ENCODE measurements around the gene SMG1. TPM values are rescaled to one million over a fixed set of nuclear protein-coding genes. Genes with fewer than 3 reads are reported as not detected.

The SMG1 gene
- total and polyA plus RNA-seq, 2 of the 13 experiments (the other 11 are each of a cell fraction or from before 2014, with no cell fraction given) = 48.7 to 53.7 TPM

GRCh38 chr16:18789850-18790706, 136.1 kb downstream of the SMG1 start, which contains the start of gene RPS15A (continued):
- TF ChIP-seq ZNF562 (CRISPR knock-in tag; IDR thresholded peaks at IDR 0.05; ENCODE audit: borderline replicate concordance) = no peak
- TF ChIP-seq, protein P1, sequence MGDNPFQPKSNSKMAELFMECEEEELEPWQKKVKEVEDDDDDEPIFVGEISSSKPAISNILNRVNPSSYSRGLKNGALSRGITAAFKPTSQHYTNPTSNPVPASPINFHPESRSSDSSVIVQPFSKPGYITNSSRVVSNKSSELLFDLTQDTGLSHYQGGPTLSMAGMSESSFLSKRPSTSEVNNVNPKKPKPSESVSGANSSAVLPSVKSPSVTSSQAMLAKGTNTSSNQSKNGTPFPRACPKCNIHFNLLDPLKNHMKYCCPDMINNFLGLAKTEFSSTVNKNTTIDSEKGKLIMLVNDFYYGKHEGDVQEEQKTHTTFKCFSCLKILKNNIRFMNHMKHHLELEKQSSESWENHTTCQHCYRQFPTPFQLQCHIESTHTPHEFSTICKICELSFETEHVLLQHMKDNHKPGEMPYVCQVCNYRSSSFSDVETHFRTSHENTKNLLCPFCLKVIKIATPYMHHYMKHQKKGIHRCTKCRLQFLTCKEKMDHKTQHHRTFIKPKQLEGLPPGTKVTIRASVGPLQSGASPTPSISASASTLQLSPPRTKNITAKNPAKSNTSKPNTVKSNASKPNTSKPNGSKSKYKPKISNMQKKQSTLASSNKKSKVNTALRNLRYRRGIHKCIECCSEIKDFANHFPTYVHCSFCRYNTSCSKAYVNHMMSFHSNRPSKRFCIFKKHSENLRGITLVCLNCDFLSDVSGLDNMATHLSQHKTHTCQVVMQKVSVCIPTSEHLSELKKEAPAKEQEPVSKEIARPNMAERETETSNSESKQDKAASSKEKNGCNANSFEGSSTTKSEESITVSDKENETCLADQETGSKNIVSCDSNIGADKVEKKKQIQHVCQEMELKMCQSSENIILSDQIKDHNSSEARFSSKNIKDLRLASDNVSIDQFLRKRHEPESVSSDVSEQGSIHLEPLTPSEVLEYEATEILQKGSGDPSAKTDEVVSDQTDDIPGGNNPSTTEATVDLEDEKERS (CRISPR knock-in tag; IDR thresholded peaks at IDR 0.05) = peak; percentile 93
- TF ChIP-seq PTBP1 (IDR thresholded peaks at IDR 0.05; ENCODE audit: low read depth, low read length, poor library complexity, severe bottlenecking) = peak; percentile 50
- peak; percentile 58; the same call in 1 of the 2 replicates for TF ChIP-seq TRAFD1 (CRISPR knock-in tag; IDR thresholded peaks at IDR 0.05; ENCODE audit: borderline replicate concordance)
- peak; percentile 96 for TF ChIP-seq WIZ (CRISPR knock-in tag; IDR thresholded peaks at IDR 0.05)
- TF ChIP-seq FOSL1 (CRISPR knock-in tag; IDR thresholded peaks at IDR 0.05; ENCODE audit: borderline replicate concordance) = no peak
- TF ChIP-seq ZBTB10 (CRISPR knock-in tag; IDR thresholded peaks at IDR 0.05; ENCODE audit: borderline replicate concordance) = peak; percentile 97; the same call in 1 of the 2 replicates
- TF ChIP-seq FOXO1 (CRISPR knock-in tag; IDR thresholded peaks at IDR 0.05) = peak; percentile 74
- peak; percentile 88 for TF ChIP-seq ZKSCAN5 (CRISPR knock-in tag; IDR thresholded peaks at IDR 0.05)
- TF ChIP-seq ZNF234 (CRISPR knock-in tag; conservative IDR thresholded peaks at IDR 0.05) = no peak
- TF ChIP-seq ZBTB3 (CRISPR knock-in tag; IDR thresholded peaks at IDR 0.05; ENCODE audit: borderline replicate concordance, low read depth) = peak; percentile 87
- TF ChIP-seq, protein P2, sequence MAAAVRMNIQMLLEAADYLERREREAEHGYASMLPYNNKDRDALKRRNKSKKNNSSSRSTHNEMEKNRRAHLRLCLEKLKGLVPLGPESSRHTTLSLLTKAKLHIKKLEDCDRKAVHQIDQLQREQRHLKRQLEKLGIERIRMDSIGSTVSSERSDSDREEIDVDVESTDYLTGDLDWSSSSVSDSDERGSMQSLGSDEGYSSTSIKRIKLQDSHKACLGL (CRISPR knock-in tag; IDR thresholded peaks at IDR 0.05) = peak; percentile 98
- TF ChIP-seq KLF12 (CRISPR knock-in tag; IDR thresholded peaks at IDR 0.05; ENCODE audit: borderline replicate concordance) = peak; percentile 97
- peak; percentile 86 for TF ChIP-seq GABPB1 (CRISPR knock-in tag; IDR thresholded peaks at IDR 0.05)
- peak; percentile 70 for TF ChIP-seq CBX1 (IDR thresholded peaks at IDR 0.05; ENCODE audit: low read depth)
- TF ChIP-seq THYN1 (CRISPR knock-in tag; IDR thresholded peaks at IDR 0.05; ENCODE audit: borderline replicate concordance, low read depth) = no peak
- TF ChIP-seq ZNF652 (CRISPR knock-in tag; IDR thresholded peaks at IDR 0.05; ENCODE audit: borderline replicate concordance, low read depth) = peak; percentile 57
- TF ChIP-seq SATB2 (CRISPR knock-in tag; IDR thresholded peaks at IDR 0.05) = peak; percentile 86
- no peak for TF ChIP-seq NR3C1 (CRISPR knock-in tag; IDR thresholded peaks at IDR 0.05)
- TF ChIP-seq, protein P3, sequence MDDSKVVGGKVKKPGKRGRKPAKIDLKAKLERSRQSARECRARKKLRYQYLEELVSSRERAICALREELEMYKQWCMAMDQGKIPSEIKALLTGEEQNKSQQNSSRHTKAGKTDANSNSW (CRISPR knock-in tag; IDR thresholded peaks at IDR 0.05; ENCODE audit: borderline replicate concordance) = peak; percentile 83; the same call in 1 of the 2 replicates
- peak; percentile 84 for TF ChIP-seq ZNF431 (CRISPR knock-in tag; IDR thresholded peaks at IDR 0.05; ENCODE audit: borderline replicate concordance, low read depth)
